DMS114 treated with DMSO at 0.1 percent for 48 hours (cell line): ENCODE results near the gene MED8.

Experiments used
- DNase-seq: peaks from one replicate; lab custom pipeline; 2025; ENCODE audit not compliant: unreplicated experiment; lab: John Stamatoyannopoulos, UW

Gene MED8

DNA sequence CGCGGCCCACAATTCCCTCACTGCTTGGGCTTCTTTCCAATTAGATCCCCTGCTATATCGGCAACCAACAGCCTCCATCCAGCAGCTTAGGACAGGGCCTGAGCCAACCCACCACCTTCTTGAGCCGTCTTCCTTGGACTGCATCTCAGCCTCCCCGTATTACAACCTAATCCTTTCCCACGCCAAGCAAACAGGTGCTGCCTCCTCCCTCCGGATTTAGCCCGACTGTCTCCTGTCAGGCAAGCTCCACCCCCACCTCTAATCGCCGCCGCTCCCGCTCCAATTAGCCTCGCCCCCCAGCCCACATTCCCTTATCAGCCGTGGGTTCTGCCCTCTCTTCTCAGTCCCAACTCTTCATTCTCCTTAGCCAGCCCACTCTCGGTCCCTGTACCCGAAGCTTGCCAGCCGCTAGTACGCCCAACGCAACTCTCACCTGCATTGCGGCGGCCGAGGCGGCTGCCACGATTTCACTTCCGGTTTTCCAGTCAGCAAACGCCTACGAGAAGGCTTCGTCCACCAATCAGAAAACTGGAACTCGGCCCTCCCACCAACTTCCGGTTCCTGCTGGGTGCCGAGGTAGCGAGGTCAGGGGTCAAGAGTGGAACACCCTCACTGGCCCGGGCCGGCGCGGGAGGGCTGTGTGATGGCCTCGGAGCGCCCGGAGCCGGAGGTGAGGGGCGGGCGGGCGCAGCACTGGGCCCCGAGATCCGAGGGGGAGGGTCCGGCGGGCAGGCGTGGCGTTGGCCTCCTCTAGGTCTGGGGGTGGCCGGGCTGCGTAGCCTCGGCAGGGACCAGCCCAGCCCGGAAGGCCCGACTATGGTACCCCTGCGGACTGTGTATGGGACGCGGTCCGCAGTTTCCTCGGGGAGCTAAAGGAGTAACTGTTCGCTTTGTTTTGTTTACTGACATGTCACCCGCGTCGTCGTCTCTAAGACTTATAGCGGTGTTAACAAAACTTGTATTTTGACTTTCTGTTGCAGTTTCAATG lies at the start of gene MED8, which contains the start of gene SZT2:
Gene MED8 (minus strand): TSS at position 475 of the 988 bp plus-strand sequence. CDS start 36 bp downstream, at position 439.
Gene SZT2 (plus strand): TSS at position 574 of the 988 bp plus-strand sequence. CDS start 70 bp downstream, at position 644.
- DNase-seq = peak; percentile 91

DNA sequence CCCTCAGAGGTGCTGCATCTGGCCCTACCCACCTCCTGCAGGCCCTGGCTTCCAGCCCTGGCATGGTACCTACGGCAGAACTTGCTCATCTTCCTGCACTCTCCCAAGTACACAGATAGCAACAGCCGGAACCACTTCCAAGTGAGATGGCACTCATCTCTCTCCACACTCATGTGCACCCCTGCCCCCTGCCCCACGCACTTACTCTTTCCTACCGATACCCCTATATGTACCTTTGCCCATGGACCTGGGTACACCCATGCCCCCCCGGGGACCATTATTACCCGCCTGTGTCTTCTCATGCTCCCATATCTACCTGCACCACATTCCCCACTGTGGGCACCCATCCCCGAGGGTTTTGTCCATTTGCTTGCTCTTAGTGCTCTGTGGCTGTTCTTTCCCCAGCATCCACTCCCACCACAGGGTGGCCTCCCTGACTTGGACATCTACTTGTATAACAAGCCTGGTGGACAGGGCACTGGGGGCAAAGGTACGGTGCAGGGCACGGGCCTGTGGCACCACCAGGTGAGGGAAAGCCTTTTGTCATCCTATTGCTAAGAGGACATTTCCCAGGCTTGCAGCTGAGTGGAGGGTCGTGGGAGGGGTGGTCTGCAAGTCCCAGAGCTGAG lies 49.5 kb upstream of the MED8 start:
- no peak for DNase-seq

DNA sequence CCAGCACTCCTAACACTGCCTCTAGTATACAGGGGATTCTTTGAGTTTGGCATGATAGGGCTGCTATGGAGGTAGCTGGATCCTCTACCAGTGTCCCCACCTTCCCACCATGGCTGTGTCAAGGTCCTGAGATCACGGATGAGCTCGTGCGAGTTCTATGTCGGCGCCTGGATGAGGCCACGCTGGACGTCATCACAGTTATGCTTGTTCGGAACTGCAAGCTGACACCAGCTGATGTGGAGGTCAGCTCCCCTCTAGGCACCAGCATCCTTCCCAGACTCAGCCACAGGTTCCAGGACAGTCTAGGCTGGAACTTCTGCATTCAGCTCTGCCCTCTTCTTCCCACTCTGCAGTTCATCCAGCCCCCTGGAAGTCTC lies 49.0 kb upstream of the MED8 start:
- no peak for DNase-seq

- no peak for DNase-seq
Observed at GRCh38 chr1:43438006-43438405, 48.4 kb upstream of the MED8 start.

DNA sequence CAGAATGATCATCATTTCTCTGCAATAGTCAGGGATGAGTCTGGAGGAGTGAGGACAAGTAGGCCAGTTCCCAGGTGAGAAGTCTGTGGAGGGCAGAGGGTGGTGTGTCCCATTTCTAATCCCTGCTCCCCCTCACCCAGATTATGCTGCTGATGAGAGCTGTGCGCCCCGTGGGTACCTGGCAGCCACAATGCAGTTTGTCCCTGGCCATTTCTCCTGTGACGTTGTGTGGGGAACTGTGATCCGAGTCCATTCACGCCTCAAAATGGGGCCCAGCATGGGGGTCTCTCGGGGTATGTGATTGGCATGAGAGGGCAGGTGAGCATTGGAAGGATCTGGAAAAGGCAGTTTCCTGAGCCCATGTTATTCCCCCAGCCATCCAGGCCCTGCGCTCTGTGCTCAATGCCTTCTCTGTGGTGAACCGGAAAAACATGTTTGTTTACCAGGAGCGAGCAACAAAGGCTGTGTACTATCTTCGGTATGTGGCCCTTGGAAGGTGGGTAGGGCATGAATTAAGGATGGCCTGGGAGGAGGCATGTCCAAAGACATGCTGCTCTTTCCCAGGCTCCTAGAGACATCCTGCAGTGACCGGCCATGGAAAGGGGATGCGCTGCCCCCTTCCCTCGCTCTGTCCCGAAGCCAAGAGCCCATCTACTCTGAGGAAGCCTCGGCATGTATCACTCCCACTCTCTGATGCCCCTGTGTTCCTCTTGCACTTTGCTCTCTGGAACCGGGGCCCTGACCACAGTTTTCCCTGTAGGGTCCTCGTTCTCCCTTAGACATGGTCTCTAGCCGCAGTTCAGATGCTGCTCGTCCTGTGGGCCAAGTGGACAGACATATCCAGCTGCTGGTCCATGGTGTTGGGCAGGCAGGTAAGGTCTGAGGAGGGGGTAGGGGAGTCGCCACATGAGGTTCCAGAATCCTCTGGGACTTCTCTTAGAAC lies 47.7 kb upstream of the MED8 start:
- DNase-seq = no peak

- no peak for DNase-seq
Observed at GRCh38 chr1:43436371-43436770, 46.8 kb upstream of the MED8 start.

DNA sequence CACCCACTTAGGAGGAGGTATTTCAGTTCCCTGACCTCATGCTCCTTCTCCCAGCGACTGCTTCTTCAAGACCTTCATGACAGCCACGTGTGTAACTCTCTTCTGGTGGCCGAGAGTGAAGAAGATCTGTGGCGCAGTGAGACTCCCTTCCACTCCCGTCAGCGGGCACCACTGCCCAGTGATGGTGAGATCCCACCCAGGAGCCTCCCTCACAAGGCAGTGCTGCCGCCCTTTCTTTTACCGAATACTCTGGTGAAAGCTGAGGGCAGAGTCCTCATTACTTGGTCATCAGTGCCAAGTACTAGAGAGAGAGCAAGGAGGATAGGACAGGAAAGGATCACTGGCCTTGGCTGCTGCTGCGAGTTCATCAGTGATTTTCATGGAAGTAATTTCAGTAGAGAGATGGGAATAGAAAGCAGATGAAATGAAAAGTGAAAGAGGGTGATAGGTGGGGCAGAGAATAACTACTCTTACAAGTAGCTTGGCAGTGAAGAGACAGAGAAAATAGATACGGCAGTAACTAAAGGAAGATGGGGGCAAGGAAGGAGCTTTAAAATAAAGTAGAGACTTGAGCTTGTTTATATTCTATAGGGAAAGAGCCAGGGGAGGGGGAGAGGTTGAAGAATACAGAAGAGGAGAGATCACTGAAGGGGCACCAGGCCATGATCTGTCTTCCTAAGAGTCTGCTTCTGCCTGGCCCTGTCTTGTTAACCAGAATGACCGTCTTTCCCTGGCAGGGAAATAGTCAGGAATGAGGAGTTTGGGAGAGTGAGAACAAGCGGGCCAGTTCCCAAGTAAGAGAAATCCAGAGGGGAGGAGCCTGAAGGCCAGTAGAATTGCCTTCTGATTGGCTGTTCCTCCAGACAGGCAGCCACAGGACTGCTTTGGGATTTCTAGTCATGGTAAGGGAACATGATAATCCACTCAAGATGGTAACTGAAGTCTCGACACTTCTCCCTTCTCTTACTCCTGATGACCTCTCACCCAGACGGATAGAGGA lies 45.8 kb upstream of the MED8 start:
- DNase-seq = no peak

DNA sequence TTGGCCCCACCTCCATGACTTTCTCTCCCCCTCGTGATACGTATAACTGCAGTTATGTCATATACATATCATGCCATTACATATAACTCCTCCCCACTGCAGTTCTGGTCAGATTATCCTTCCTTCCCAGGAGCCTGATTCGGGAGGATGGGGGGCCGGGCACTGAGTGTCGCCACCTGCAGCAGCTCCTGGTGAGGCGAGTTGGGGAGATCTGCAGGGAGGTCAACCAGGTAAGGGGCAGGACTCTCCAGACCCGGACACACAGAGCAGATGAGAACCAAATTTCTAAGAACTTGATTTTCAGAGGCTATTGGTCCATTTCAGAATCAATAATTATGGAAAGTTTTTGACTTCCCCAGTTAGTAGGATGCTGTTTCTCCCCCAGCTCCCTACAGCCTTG lies 44.7 kb upstream of the MED8 start:
- DNase-seq = no peak

- DNase-seq = no peak
Observed at GRCh38 chr1:43432907-43433306, 43.3 kb upstream of the MED8 start.

- DNase-seq = no peak
Observed at GRCh38 chr1:43432171-43432860, 42.7 kb upstream of the MED8 start.

- no peak for DNase-seq
Observed at GRCh38 chr1:43431676-43432075, 42.1 kb upstream of the MED8 start.

- no peak for DNase-seq
Observed at GRCh38 chr1:43430831-43431230, 41.2 kb upstream of the MED8 start.

GRCh38 chr1:43427941-43428340 lies 38.3 kb upstream of the MED8 start:
- no peak for DNase-seq

DNA sequence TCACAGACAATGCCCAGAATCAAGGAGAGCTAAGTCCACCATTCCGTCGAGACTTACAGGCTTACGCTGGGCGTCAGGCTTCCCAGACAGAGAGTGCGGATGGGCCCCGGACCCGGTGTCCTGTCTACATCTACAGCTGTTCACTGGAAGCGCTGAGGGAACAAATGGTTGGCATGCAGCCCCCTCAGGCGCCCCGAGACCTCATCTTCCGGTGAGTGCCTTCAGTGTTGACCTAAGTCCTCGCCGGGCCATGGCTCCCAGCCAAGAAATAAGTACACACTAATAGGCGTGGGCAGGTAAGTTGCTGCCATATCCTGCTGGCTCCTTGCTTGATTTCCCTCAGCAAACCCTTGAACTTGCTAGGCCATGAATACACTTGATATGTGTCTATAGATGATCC lies 37.9 kb upstream of the MED8 start:
- DNase-seq = no peak

GRCh38 chr1:43426221-43426620 lies 36.6 kb upstream of the MED8 start:
- DNase-seq = no peak

- no peak for DNase-seq
Observed at GRCh38 chr1:43425045-43425444, 35.4 kb upstream of the MED8 start.

DNA sequence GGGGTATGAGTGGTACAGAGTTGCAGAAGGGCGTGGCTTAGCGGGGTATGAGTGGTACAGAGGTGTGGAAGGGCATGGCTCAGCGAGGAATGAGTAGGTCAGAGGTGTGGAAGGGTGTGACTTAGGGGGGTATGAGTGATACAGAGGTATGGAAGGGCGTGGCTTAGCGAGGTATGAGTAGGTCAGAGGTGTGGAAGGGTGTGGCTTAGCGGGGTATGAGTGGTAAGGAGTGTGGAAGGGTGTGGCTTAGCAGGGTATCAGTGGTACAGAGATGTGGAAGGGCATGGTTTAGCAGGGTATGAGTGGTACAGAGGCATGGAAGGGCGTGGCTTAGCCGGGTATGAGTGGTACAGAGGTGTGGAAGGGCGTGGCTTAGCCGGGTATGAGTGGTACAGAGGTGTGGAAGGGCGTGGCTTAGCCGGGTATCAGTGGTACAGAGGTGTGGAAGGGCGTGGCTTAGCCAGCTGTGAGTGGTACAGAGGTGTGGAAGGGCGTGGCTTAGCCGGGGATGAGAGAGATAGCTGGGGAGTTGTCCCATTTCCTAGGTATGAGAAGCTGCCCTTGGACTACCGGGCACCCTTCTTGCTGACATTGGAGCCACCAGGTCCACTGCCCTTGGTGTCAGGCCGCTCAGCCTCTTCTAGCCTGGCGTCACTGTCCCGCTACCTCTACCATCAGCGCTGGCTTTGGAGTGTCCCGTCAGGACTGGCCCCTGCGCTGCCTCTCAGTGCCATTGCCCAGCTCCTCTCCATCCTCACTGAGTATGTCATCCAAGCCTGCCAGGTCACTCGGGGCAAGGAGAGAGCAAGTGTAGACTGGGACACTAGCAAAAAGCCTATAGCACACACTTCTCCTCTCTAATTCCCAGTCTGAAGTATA lies 34.3 kb upstream of the MED8 start:
- DNase-seq = no peak

GRCh38 chr1:43422995-43423671 lies 33.5 kb upstream of the MED8 start:
- no peak for DNase-seq
